Measurements from ENCODE around the gene LAMTOR5. TPM values are rescaled to one million over a fixed set of nuclear protein-coding genes. Genes with fewer than 3 reads are reported as not detected.

LAMTOR5 gene
- total RNA-seq, 2 donors from 2014 or later: 104 to 132 TPM

- H3K27me3 ChIP-seq (ENCODE audit: control insufficient read depth, insufficient read depth, low read length, poor library complexity, severe bottlenecking): no peaks in the 10 kb centered on the region
- no peak within 1 kb of the TSS for H3K4me3 Mint-ChIP-seq
- H3K4me1 Mint-ChIP-seq: peaks cover 22% of the 10 kb centered on the region
- TF ChIP-seq CTCF (conservative IDR thresholded peaks at IDR 0.05): no peak
- H3K9ac ChIP-seq (ENCODE audit: extremely low read depth, low read length, poor library complexity, severe bottlenecking): no peak within 1 kb of the TSS
- H3K36me3 ChIP-seq (ENCODE audit: control insufficient read depth, insufficient read depth, low read length): no peaks in the 10 kb centered on the region
- no peak within 1 kb of the TSS for H3K27ac Mint-ChIP-seq
- no peak within 1 kb of the TSS for H3K4me3 ChIP-seq (ENCODE audit: low read length)
- H3K27me3 Mint-ChIP-seq (ENCODE audit: insufficient read depth): no peaks in the 10 kb centered on the region
- no peak within 1 kb of the TSS for H3K27ac ChIP-seq (ENCODE audit: low read depth, low read length)
- DNase-seq: no peak
- H3K9me3 Mint-ChIP-seq: no peaks in the 10 kb centered on the region
- H3K4me1 ChIP-seq (ENCODE audit: control insufficient read depth, insufficient read depth, low read length): peaks cover 6% of the 10 kb centered on the region
- H3K9me3 ChIP-seq (ENCODE audit: control insufficient read depth, low read length): no peaks in the 10 kb centered on the region
- no peaks in the 10 kb centered on the region for H3K36me3 Mint-ChIP-seq (ENCODE audit: low read depth)
- 87 to 88% methylated on average over 8 of the region's 8 CpGs for WGBS, 2 experiments (ENCODE audit: insufficient coverage in 1 of 2, insufficient read length in 1 of 2)
Measured at GRCh38 chr1:110450929-110451328, 43.4 kb upstream of the LAMTOR5 start, which contains the start of gene PROK1. Gene PROK1 (plus strand): TSS chr1:110451149. CDS start chr1:110451217, 68 bp downstream.

GRCh38 chr1:110449661-110450651 is 42.5 kb upstream of the LAMTOR5 start:
- H3K27ac ChIP-seq (ENCODE audit: low read depth, low read length): no peak overlapping the region
- no peak overlapping the region for H3K4me3 ChIP-seq (ENCODE audit: low read length)
- H3K4me3 Mint-ChIP-seq: no peak overlapping the region
- 69 to 74% methylated on average over 9 to 12 of the region's 12 CpGs for WGBS, 2 experiments (ENCODE audit: insufficient coverage in 1 of 2, insufficient read length in 1 of 2)
- H3K36me3 ChIP-seq (ENCODE audit: control insufficient read depth, insufficient read depth, low read length): no peaks in the 10 kb centered on the region
- no peaks in the 10 kb centered on the region for H3K9me3 Mint-ChIP-seq
- no peaks in the 10 kb centered on the region for H3K36me3 Mint-ChIP-seq (ENCODE audit: low read depth)
- peaks cover 6% of the 10 kb centered on the region for H3K4me1 ChIP-seq (ENCODE audit: control insufficient read depth, insufficient read depth, low read length)
- H3K27me3 Mint-ChIP-seq (ENCODE audit: insufficient read depth): no peaks in the 10 kb centered on the region
- DNase-seq: no peak
- H3K9ac ChIP-seq (ENCODE audit: extremely low read depth, low read length, poor library complexity, severe bottlenecking): no peak overlapping the region
- H3K27me3 ChIP-seq (ENCODE audit: control insufficient read depth, insufficient read depth, low read length, poor library complexity, severe bottlenecking): no peaks in the 10 kb centered on the region
- H3K27ac Mint-ChIP-seq: no peak overlapping the region
- no peak for TF ChIP-seq CTCF (conservative IDR thresholded peaks at IDR 0.05)
- peaks cover 20% of the 10 kb centered on the region for H3K4me1 Mint-ChIP-seq
- H3K9me3 ChIP-seq (ENCODE audit: control insufficient read depth, low read length): no peaks in the 10 kb centered on the region

GRCh38 chr1:110444561-110444960 is 37.1 kb upstream of the LAMTOR5 start:
- Histone ChIP-seq H3K4me1 (ENCODE audit: control insufficient read depth, insufficient read depth, low read length) (no peaks in the 10 kb centered on the region), H3K27me3 (ENCODE audit: control insufficient read depth, insufficient read depth, low read length, poor library complexity, severe bottlenecking) (no peaks in the 10 kb centered on the region), H3K4me3 (ENCODE audit: low read length) (no peak overlapping the region), H3K9ac (ENCODE audit: extremely low read depth, low read length, poor library complexity, severe bottlenecking) (no peak overlapping the region), H3K36me3 (ENCODE audit: control insufficient read depth, insufficient read depth, low read length) (no peaks in the 10 kb centered on the region), H3K9me3 (ENCODE audit: control insufficient read depth, low read length) (no peaks in the 10 kb centered on the region), H3K27ac (ENCODE audit: low read depth, low read length) (no peak overlapping the region)
- Mint-ChIP-seq H3K4me3 (no peak overlapping the region), H3K27ac (no peak overlapping the region), H3K36me3 (ENCODE audit: low read depth) (no peaks in the 10 kb centered on the region), H3K9me3 (no peaks in the 10 kb centered on the region), H3K27me3 (ENCODE audit: insufficient read depth) (no peaks in the 10 kb centered on the region), H3K4me1 (peaks cover 17% of the 10 kb centered on the region)
- no peak for DNase-seq
- WGBS, 2 experiments (ENCODE audit: insufficient coverage in 1 of 2, insufficient read length in 1 of 2): 86 to 97% methylated on average over 8 of the region's 8 CpGs
- TF ChIP-seq CTCF (conservative IDR thresholded peaks at IDR 0.05): no peak

Measured in endodermal cell (in vitro differentiated cells).